PC-9 (cell line): ENCODE data around the gene HSD11B1. TPM values are rescaled to one million over a fixed set of nuclear protein-coding genes. Genes with fewer than 3 reads are reported as not detected.

Experiments
- BruUV-seq: library from RNA; stranded (reverse); fragments of 400-500 nt; replicated peaks from 2 replicates; lab custom pipeline; 2021; lab: Mats Ljungman, UMichigan
- CTCF ChIA-PET: fragments of 300-600 bp; sonication (Branson Sonifier 250); formaldehyde crosslinking; loops from one replicate; lab custom pipeline; 2022; ENCODE audit warnings: antibody characterized with exemption; lab: Charles Lee
- POLR2A ChIA-PET: fragments of 300-600 bp; sonication (Branson Sonifier 250); formaldehyde crosslinking; loops from one replicate; lab custom pipeline; 2022; ENCODE audit warnings: antibody characterized with exemption; ENCODE audit not compliant: unreplicated experiment; lab: Charles Lee
- DNase-seq, 2 experiments: peaks; one replicate each; pipeline versions ENCODE4 v3.0.0 to v3.0.0-alpha.2; 2015 to 2022; ENCODE audit warnings: mixed read lengths in 1 of 2
- H2AFZ ChIP-seq: fragments of 200-600 bp; sonication (generic); 2 replicates; pipeline ENCODE4 v1.8.1; 2017; ENCODE audit warnings: antibody characterized with exemption
- H3F3A ChIP-seq: fragments of 200-600 bp; sonication (generic); 2 replicates; pipeline ENCODE4 v1.8.1; 2017; ENCODE audit warnings: antibody characterized with exemption, mild to moderate bottlenecking, low read depth; ENCODE audit not compliant: insufficient read depth
- H3K27ac ChIP-seq: fragments of 200-600 bp; sonication (generic); 2 replicates; pipeline ENCODE4 v1.6.1; 2016; ENCODE audit warnings: mixed run types
- H3K27me3 ChIP-seq: fragments of 200-600 bp; sonication (generic); 2 replicates; pipeline ENCODE4 v1.6.1; 2016; ENCODE audit warnings: low read depth, mixed run types; ENCODE audit not compliant: insufficient read depth
- H3K36me3 ChIP-seq: fragments of 200-600 bp; sonication (generic); 2 replicates; pipeline ENCODE4 v1.6.1; 2016; ENCODE audit warnings: low read depth, mixed run types
- H3K4me1 ChIP-seq: fragments of 200-600 bp; sonication (generic); replicated peaks from 2 replicates; pipeline ENCODE4 v1.6.1; 2016; ENCODE audit warnings: mixed run types; ENCODE audit not compliant: insufficient read depth
- H3K4me2 ChIP-seq: fragments of 200-600 bp; sonication (generic); 2 replicates; pipeline ENCODE4 v1.6.1; 2017; ENCODE audit warnings: mixed run types
- H3K4me3 ChIP-seq: fragments of 200-600 bp; sonication (generic); 2 replicates; pipeline ENCODE4 v1.6.1; 2016; ENCODE audit warnings: mixed run types
- H3K79me2 ChIP-seq: fragments of 200-600 bp; sonication (generic); 2 replicates; pipeline ENCODE4 v1.6.1; 2017; ENCODE audit warnings: low read depth, mixed run types
- H3K9me2 ChIP-seq: fragments of 200-600 bp; sonication (generic); 2 replicates; pipeline ENCODE4 v1.8.1; 2017; ENCODE audit warnings: mild to moderate bottlenecking; ENCODE audit not compliant: insufficient read depth
- H3K9me3 ChIP-seq: fragments of 200-600 bp; sonication (generic); 2 replicates; pipeline ENCODE4 v1.8.1; 2016; ENCODE audit warnings: low read depth; ENCODE audit not compliant: insufficient read depth
- H4K20me1 ChIP-seq: fragments of 200-600 bp; sonication (generic); 2 replicates; pipeline ENCODE4 v1.8.1; 2017; ENCODE audit not compliant: insufficient read depth
- CTCF ChIP-seq: fragments of 200-600 bp; sonication (generic); conservative IDR thresholded peaks from 2 replicates; pipeline ENCODE4 v1.6.1; 2017; ENCODE audit warnings: mixed run types, antibody characterized with exemption, mild to moderate bottlenecking, moderate library complexity
- EZH2 ChIP-seq: fragments of 200-600 bp; sonication (generic); IDR thresholded peaks from 2 replicates; pipeline ENCODE4 v1.8.0; 2017; ENCODE audit warnings: antibody characterized with exemption, low read depth
- intact Hi-C: fragments of 100-400 bp; cut with micrococcal nuclease; formaldehyde crosslinking; loops from one replicate; pipeline ENCODE4 v1.10.0; 2022; ENCODE audit not compliant: unreplicated experiment
- total RNA-seq: library from RNA; stranded (reverse); gene quantifications from 2 replicates; pipeline ENCODE4 v1.2.3, GENCODE V29; 2021

HSD11B1 gene
- total RNA-seq, 1 experiment from 2014 or later, result not detected

- ChIA-PET POLR2A (no interaction called here), CTCF (interaction anchor here (0.5 kb wide), 1 partner anchor 19 kb away, joined by 4 read pairs; no protein-coding TSS in a partner anchor)
- no peak for DNase-seq
- H4K20me1 ChIP-seq, result no peaks in the 10 kb centered on the region
- H2AFZ ChIP-seq, result no peak overlapping the region
- TF ChIP-seq CTCF (no peak), EZH2 (no peak)
- no peak overlapping the region for H3K27ac ChIP-seq
- 0 out of 2 replicates have a peak, but pooled peaks cover 4% of the 10 kb centered on the region for H3K4me1 ChIP-seq
- no peak overlapping the region for H3K4me2 ChIP-seq
- no peaks in the 10 kb centered on the region for H3K27me3 ChIP-seq
- no peaks in the 10 kb centered on the region for H3K9me3 ChIP-seq
- no TSS peak for BruUV-seq
- H3K4me3 ChIP-seq, result no peak overlapping the region
- no peaks in the 10 kb centered on the region for H3F3A ChIP-seq
- intact Hi-C loops, result no loop called here
- no peaks in the 10 kb centered on the region for H3K79me2 ChIP-seq
- no peaks in the 10 kb centered on the region for H3K36me3 ChIP-seq
- no peaks in the 10 kb centered on the region for H3K9me2 ChIP-seq
Observed at GRCh38 chr1:209685821-209686220, 18.8 kb upstream of the HSD11B1 start.

DNA sequence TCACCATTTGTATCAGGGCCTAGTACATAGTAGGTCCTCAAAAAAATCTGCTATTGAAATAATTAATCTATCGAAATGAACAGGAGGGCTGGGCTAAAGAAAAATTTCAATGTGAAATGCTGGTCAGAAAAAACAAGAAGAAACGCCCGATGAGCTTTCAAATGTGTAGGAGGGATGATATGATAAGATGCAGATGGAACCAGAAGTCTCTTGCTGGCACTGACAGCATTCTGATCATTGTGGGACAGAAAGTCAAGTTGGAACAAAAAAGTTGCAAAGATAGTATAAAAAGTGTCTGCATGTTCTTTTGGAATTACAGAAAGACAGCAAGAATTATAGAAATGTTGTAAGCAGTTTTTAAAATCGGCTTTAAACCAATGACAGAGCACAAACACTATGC lies 18.3 kb upstream of the HSD11B1 start:
- Histone ChIP-seq H3K9me3 (no peaks in the 10 kb centered on the region), H3K36me3 (no peaks in the 10 kb centered on the region), H3K79me2 (no peaks in the 10 kb centered on the region), H3K4me3 (no peak overlapping the region), H3K27ac (no peak overlapping the region), H3K9me2 (no peaks in the 10 kb centered on the region), H3F3A (no peaks in the 10 kb centered on the region), H3K4me2 (no peak overlapping the region), H3K4me1 (0 out of 2 replicates have a peak, but pooled peaks cover 4% of the 10 kb centered on the region), H4K20me1 (no peaks in the 10 kb centered on the region), H2AFZ (no peak overlapping the region), H3K27me3 (no peaks in the 10 kb centered on the region)
- TF ChIP-seq EZH2 (no peak), CTCF (no peak)
- POLR2A ChIA-PET, result no interaction called here
- CTCF ChIA-PET, result interaction anchor here (0.5 kb wide), 1 partner anchor 19 kb away, joined by 4 read pairs; no protein-coding TSS in a partner anchor
- BruUV-seq, result no TSS peak
- no peak for DNase-seq
- intact Hi-C loops, result no loop called here

GRCh38 chr1:209688746-209689234 lies 15.9 kb upstream of the HSD11B1 start:
- Histone ChIP-seq H3K4me2 (no peak overlapping the region), H3K27ac (no peak overlapping the region), H3K4me3 (no peak overlapping the region), H3K9me3 (no peaks in the 10 kb centered on the region), H3K79me2 (no peaks in the 10 kb centered on the region), H2AFZ (no peak overlapping the region), H4K20me1 (no peaks in the 10 kb centered on the region), H3K9me2 (no peaks in the 10 kb centered on the region), H3K4me1 (0 out of 2 replicates have a peak, but pooled peaks cover 4% of the 10 kb centered on the region), H3K36me3 (no peaks in the 10 kb centered on the region), H3K27me3 (no peaks in the 10 kb centered on the region), H3F3A (no peaks in the 10 kb centered on the region)
- DNase-seq, result no peak
- CTCF ChIA-PET, result interaction anchor here (0.6 kb wide), 2 partner anchors 37 to 40 kb away, joined by 3 read pairs; partner anchors contain the start of gene LAMB3
- POLR2A ChIA-PET, result no interaction called here
- TF ChIP-seq EZH2 (no peak), CTCF (no peak)
- BruUV-seq, result no TSS peak
- intact Hi-C loops, result no loop called here
